Measurements from ENCODE around the gene CSPG4. TPM values are rescaled to one million over a fixed set of nuclear protein-coding genes. Genes with fewer than 3 reads are reported as not detected.

CSPG4 gene
- total RNA-seq, 1 experiment from 2014 or later = 2.0 TPM

GRCh38 chr15:75685195-75685594 lies 27.5 kb downstream of the CSPG4 start:
- WGBS (ENCODE audit: extremely low coverage, insufficient read length, low lambda C conversion rate) = no CpG with 5 or more reads among the region's 12 CpGs
- no peak overlapping the region for H4K8ac ChIP-seq (replicated peaks; ENCODE audit: insufficient read length, low read depth, low read length)
- peaks cover 6 to 20% of the 10 kb centered on the region in 2 experiments for H3K4me1 Mint-ChIP-seq
- H3K79me2 ChIP-seq (ENCODE audit: insufficient read depth, low read length) = no peaks in the 10 kb centered on the region
- no peak overlapping the region for H2AK5ac ChIP-seq (ENCODE audit: insufficient read length, low read length)
- H3K36me3 Mint-ChIP-seq (ENCODE audit: insufficient read depth in 1 of 3, low read depth in 3 of 3) = peaks cover 3 to 4% (median 3%) of the 10 kb centered on the region in 3 experiments; a peak in 3 of 7 replicates
- DNase-seq = no peak
- no peak overlapping the region for H2BK120ac ChIP-seq (ENCODE audit: low read depth, low read length, poor library complexity, severe bottlenecking)
- H2BK12ac ChIP-seq (ENCODE audit: insufficient read length, low read depth, low read length) = no peak overlapping the region
- H3K27ac Mint-ChIP-seq = no peak overlapping the region
- no peaks in the 10 kb centered on the region for H3K9me3 ChIP-seq (ENCODE audit: control insufficient read depth, low read depth, low read length)
- no peaks in the 10 kb centered on the region for H3K27me3 ChIP-seq (ENCODE audit: insufficient read depth, low read length)
- no peak overlapping the region for H3T11ph ChIP-seq (ENCODE audit: low read length)
- no peak overlapping the region for H3K4ac ChIP-seq (ENCODE audit: low read depth, low read length)
- H2BK5ac ChIP-seq (ENCODE audit: insufficient read length, low read length) = no peak overlapping the region
- H2BK15ac ChIP-seq (ENCODE audit: low read depth, low read length) = no peak overlapping the region
- no peaks in the 10 kb centered on the region for H3K4me1 ChIP-seq (ENCODE audit: insufficient read depth, low read length)
- no peak overlapping the region for H3K23ac ChIP-seq (ENCODE audit: insufficient read length, low read depth, low read length)
- H3K23me2 ChIP-seq (ENCODE audit: insufficient read length, low read depth, low read length, poor library complexity, severe bottlenecking) = no peaks in the 10 kb centered on the region
- H3K18ac ChIP-seq (ENCODE audit: insufficient read length, low read depth, low read length) = no peak overlapping the region
- no peak overlapping the region for H3K14ac ChIP-seq (ENCODE audit: insufficient read depth, low read length)
- H3K27me3 Mint-ChIP-seq (ENCODE audit: low read depth) = no peaks in the 10 kb centered on the region; the same call in 1 of the 2 replicates
- H3K4me2 ChIP-seq (ENCODE audit: insufficient read depth, insufficient read length, low read length) = no peak overlapping the region
- no peak overlapping the region for H3K27ac ChIP-seq (ENCODE audit: insufficient read length, low read depth, low read length)
- no peak overlapping the region for H3K9ac ChIP-seq (ENCODE audit: extremely low read depth, insufficient read length, low read length)
- no peaks in the 10 kb centered on the region; a peak in 1 of 5 replicates for H3K9me3 Mint-ChIP-seq
- no peak overlapping the region for H4K5ac ChIP-seq (ENCODE audit: insufficient read length, low read depth, low read length)
- no peak overlapping the region for H3K4me3 Mint-ChIP-seq
- no peak overlapping the region for H3K56ac ChIP-seq (ENCODE audit: insufficient read length, low read depth, low read length)
- H4K91ac ChIP-seq (ENCODE audit: insufficient read length, low read depth, low read length) = no peak overlapping the region
- TF ChIP-seq CTCF (conservative IDR thresholded peaks at IDR 0.05) = no peak
- no peaks in the 10 kb centered on the region for H4K20me1 ChIP-seq (ENCODE audit: control insufficient read depth, insufficient read depth, insufficient read length)
- no peak overlapping the region for H2AFZ ChIP-seq (ENCODE audit: low read length)
- no peaks in the 10 kb centered on the region for H3K79me1 ChIP-seq (ENCODE audit: insufficient read depth, low read depth, low read length, poor library complexity, severe bottlenecking)
- no peak overlapping the region for H2BK20ac ChIP-seq (ENCODE audit: low read depth, low read length, poor library complexity, severe bottlenecking)

Data from H9 (cell line).